ENCODE results near the gene SLFN5. TPM values are rescaled to one million over a fixed set of nuclear protein-coding genes. Genes with fewer than 3 reads are reported as not detected.
A peak's percentile ranks its signal among the peaks of the same experiment; 100 is the strongest.

The SLFN5 gene
- total and polyA plus RNA-seq, 4 donors: 1.9 to 7.8 (median 3.4) TPM

GRCh38 chr17:35254107-35254773, 11.4 kb downstream of the SLFN5 start (continued):
- TF ChIP-seq RXRA (IDR thresholded peaks at IDR 0.05) (peak; percentile 28 to 82), YY1 (IDR thresholded peaks at IDR 0.05) (peak; percentile 90), RAD21 (IDR thresholded peaks at IDR 0.05) (peak; percentile 40 to 47)

- no peak for DNase-seq (ENCODE audit: low spot score)
- 98% methylated on average over 4 of the region's 4 CpGs for WGBS
- Histone ChIP-seq H3K9me3 (ENCODE audit: control insufficient read depth in 4 of 4, low read length in 3 of 4) (no peaks in the 10 kb centered on the region), H3K27ac (ENCODE audit: low read depth in 1 of 2, low read length in 2 of 2) (no peak overlapping the region), H3K36me3 (ENCODE audit: control insufficient read depth in 4 of 4, insufficient read depth in 3 of 4, low read depth in 1 of 4, low read length in 3 of 4) (peaks cover 0 to 3% (median 0%) of the 10 kb centered on the region in 4 donors), H3K4me3 (ENCODE audit: low read depth in 1 of 3, low read length in 3 of 3) (no peak overlapping the region), H3K27me3 (ENCODE audit: control insufficient read depth in 4 of 4, insufficient read depth in 4 of 4, low read length in 3 of 4) (no peaks in the 10 kb centered on the region), H3K4me1 (ENCODE audit: control insufficient read depth in 4 of 4, insufficient read depth in 4 of 4, low read length in 3 of 4) (peaks cover 1 to 10% (median 5%) of the 10 kb centered on the region in 4 donors), H3K9ac (ENCODE audit: low read depth in 1 of 2, low read length in 2 of 2) (no peak overlapping the region)
- no peak for TF ChIP-seq ATF3 (IDR thresholded peaks at IDR 0.05)
- TF ChIP-seq CTCF (IDR thresholded peaks at IDR 0.05; ENCODE audit: low read depth, low read length, missing input control): no peak
- no peak for TF ChIP-seq HNF4A (conservative IDR thresholded peaks at IDR 0.05)
- TF ChIP-seq ZBTB33 (IDR thresholded peaks at IDR 0.05): no peak
- no peak for TF ChIP-seq SP1 (IDR thresholded peaks at IDR 0.05)
- no peak for TF ChIP-seq FOXA2 (IDR thresholded peaks at IDR 0.05)
- TF ChIP-seq FOXA1 (IDR thresholded peaks at IDR 0.05): no peak
- no peak for TF ChIP-seq TAF1 (conservative IDR thresholded peaks at IDR 0.05)
Measured at GRCh38 chr17:35255316-35255715, 12.4 kb downstream of the SLFN5 start.

GRCh38 chr17:35256629-35257028, 13.8 kb downstream of the SLFN5 start:
- no peak overlapping the region for H3K4me3 ChIP-seq (ENCODE audit: low read depth in 1 of 3, low read length in 3 of 3)
- H3K4me1 ChIP-seq (ENCODE audit: control insufficient read depth in 4 of 4, insufficient read depth in 4 of 4, low read length in 3 of 4): peaks cover 1 to 10% (median 5%) of the 10 kb centered on the region in 4 donors
- H3K27ac ChIP-seq (ENCODE audit: low read depth in 1 of 2, low read length in 2 of 2): no peak overlapping the region
- WGBS: 72% methylated on average over 5 of the region's 5 CpGs
- TF ChIP-seq JUND (IDR thresholded peaks at IDR 0.05) (no peak), YY1 (IDR thresholded peaks at IDR 0.05) (no peak), FOXA1 (IDR thresholded peaks at IDR 0.05) (no peak), RAD21 (IDR thresholded peaks at IDR 0.05) (no peak), NR2F2 (IDR thresholded peaks at IDR 0.05) (no peak), SP1 (IDR thresholded peaks at IDR 0.05) (no peak), RXRA (IDR thresholded peaks at IDR 0.05) (no peak), ATF3 (IDR thresholded peaks at IDR 0.05) (no peak), HNF4A (conservative IDR thresholded peaks at IDR 0.05) (no peak), TAF1 (conservative IDR thresholded peaks at IDR 0.05) (no peak), EGR1 (IDR thresholded peaks at IDR 0.05; ENCODE audit: low read depth in 2 of 2) (no peak), HNF4G (IDR thresholded peaks at IDR 0.05) (no peak), GABPA (IDR thresholded peaks at IDR 0.05 in 1 of 2, conservative IDR thresholded peaks at IDR 0.05 in 1 of 2) (no peak)
- no peaks in the 10 kb centered on the region for H3K9me3 ChIP-seq (ENCODE audit: control insufficient read depth in 4 of 4, low read length in 3 of 4)
- H3K27me3 ChIP-seq (ENCODE audit: control insufficient read depth in 4 of 4, insufficient read depth in 4 of 4, low read length in 3 of 4): no peaks in the 10 kb centered on the region
- H3K36me3 ChIP-seq (ENCODE audit: control insufficient read depth in 4 of 4, insufficient read depth in 3 of 4, low read depth in 1 of 4, low read length in 3 of 4): peaks cover 0 to 3% (median 0%) of the 10 kb centered on the region in 4 donors
- DNase-seq (ENCODE audit: low spot score): no peak
- H3K9ac ChIP-seq (ENCODE audit: low read depth in 1 of 2, low read length in 2 of 2): no peak overlapping the region
